Activated CD8-positive, alpha-beta T cell treated with anti-CD3 and anti-CD28 coated beads for 36 hours (primary cell): ENCODE measurements around the gene TUBGCP3. TPM values are rescaled to one million over a fixed set of nuclear protein-coding genes. Genes with fewer than 3 reads are reported as not detected.

ENCODE experiments used
- ATAC-seq: fragments of 200-7000 bp; cut with Tn5 transposase; one replicate; pipeline ENCODE4 v1.10.0; 2021; ENCODE audit warnings: mild to moderate bottlenecking, moderate library complexity
- CTCF ChIA-PET: fragments of 350-600 bp; sonication (Branson Sonifier 250); formaldehyde crosslinking; loops from one replicate; lab custom pipeline; 2021; ENCODE audit warnings: antibody characterized with exemption; lab: Charles Lee
- POLR2A ChIA-PET: fragments of 350-600 bp; sonication (Branson Sonifier 250); formaldehyde crosslinking; loops from one replicate; lab custom pipeline; 2021; ENCODE audit warnings: antibody characterized with exemption; lab: Charles Lee
- DNase-seq: peaks from one replicate; pipeline ENCODE4 v3.0.0-alpha.2; 2020
- H3K27ac Mint-ChIP-seq: one replicate; pipeline ENCODE4 v1.8.0; 2021; ENCODE audit warnings: mild to moderate bottlenecking, mixed read lengths
- H3K27me3 Mint-ChIP-seq: one replicate; pipeline ENCODE4 v1.8.0; 2021; ENCODE audit warnings: mixed read lengths
- H3K36me3 Mint-ChIP-seq: one replicate; pipeline ENCODE4 v1.8.0; 2021; ENCODE audit warnings: low read depth, mixed read lengths
- H3K4me1 Mint-ChIP-seq: one replicate; pipeline ENCODE4 v1.8.0; 2021; ENCODE audit warnings: low read depth, mixed read lengths
- H3K4me3 Mint-ChIP-seq: one replicate; pipeline ENCODE4 v1.8.0; 2021; ENCODE audit warnings: mild to moderate bottlenecking, moderate library complexity, mixed read lengths
- H3K9me3 Mint-ChIP-seq: one replicate; pipeline ENCODE4 v1.8.0; 2021; ENCODE audit warnings: mixed read lengths
- intact Hi-C: fragments of 100-400 bp; cut with micrococcal nuclease; formaldehyde crosslinking; loops from one replicate; pipeline ENCODE4 v1.10.0; 2022
- total RNA-seq, 2 experiments: library from RNA; stranded (reverse); gene quantifications; one replicate each; pipeline ENCODE4 v1.2.3, GENCODE V29; 2021
- TF ChIP-seq, protein P1 (sequence below): fragments of 200-600 bp; IDR thresholded peaks from one replicate; pipeline ENCODE4 v1.8.0; 2022; ENCODE audit warnings: antibody characterized with exemption, mild to moderate bottlenecking

Gene TUBGCP3
- total RNA-seq, 2 experiments from 2014 or later = 51.6 to 57.1 TPM

DNA sequence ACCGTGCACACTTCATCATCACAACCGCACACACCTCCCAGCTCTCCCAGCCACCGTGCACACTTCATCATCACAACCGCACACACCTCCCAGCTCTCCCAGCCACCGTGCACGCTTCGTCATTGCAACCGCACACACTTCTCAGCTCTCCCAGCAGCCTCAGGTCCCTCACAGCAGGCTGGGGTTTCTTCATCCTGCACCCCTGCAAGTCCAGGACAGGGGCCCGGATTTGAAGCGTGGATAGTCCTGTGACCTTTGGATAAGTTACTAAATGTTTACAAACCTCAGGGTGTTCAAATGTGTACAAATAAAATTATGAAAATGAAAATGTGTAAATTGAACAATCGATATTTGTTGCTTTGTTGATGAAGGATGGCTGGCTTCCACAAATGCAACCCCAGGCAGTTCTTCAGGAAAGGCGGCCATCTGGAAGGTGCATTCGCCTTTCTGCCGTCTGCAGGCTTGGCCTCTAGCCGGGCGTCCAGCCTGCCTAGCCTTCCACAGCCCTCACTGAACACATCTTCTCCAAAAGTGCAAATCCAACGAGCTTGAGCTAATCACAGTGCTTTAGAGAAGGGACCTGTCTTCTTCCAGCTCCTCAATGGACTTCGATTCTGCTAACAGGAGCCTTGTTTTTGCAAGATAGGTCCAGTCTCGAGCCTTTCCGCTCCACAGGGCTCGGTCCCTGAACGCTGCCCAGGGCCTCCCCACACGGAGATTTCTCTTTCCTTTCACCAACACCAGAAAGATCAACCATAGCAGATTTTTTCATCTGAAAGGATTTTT lies 137.6 kb downstream of the TUBGCP3 start:
- peaks cover 2% of the 10 kb centered on the region for H3K27me3 Mint-ChIP-seq
- H3K27ac Mint-ChIP-seq = no peak overlapping the region
- H3K36me3 Mint-ChIP-seq = no peaks in the 10 kb centered on the region
- ChIA-PET CTCF (no interaction called here), POLR2A (no interaction called here)
- H3K4me3 Mint-ChIP-seq = no peak overlapping the region
- intact Hi-C loops = no loop called here
- ATAC-seq (no peak), DNase-seq (no peak)
- H3K4me1 Mint-ChIP-seq = no peaks in the 10 kb centered on the region
- TF ChIP-seq, protein P1, sequence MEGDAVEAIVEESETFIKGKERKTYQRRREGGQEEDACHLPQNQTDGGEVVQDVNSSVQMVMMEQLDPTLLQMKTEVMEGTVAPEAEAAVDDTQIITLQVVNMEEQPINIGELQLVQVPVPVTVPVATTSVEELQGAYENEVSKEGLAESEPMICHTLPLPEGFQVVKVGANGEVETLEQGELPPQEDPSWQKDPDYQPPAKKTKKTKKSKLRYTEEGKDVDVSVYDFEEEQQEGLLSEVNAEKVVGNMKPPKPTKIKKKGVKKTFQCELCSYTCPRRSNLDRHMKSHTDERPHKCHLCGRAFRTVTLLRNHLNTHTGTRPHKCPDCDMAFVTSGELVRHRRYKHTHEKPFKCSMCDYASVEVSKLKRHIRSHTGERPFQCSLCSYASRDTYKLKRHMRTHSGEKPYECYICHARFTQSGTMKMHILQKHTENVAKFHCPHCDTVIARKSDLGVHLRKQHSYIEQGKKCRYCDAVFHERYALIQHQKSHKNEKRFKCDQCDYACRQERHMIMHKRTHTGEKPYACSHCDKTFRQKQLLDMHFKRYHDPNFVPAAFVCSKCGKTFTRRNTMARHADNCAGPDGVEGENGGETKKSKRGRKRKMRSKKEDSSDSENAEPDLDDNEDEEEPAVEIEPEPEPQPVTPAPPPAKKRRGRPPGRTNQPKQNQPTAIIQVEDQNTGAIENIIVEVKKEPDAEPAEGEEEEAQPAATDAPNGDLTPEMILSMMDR = no peak
- H3K9me3 Mint-ChIP-seq = no peaks in the 10 kb centered on the region

DNA sequence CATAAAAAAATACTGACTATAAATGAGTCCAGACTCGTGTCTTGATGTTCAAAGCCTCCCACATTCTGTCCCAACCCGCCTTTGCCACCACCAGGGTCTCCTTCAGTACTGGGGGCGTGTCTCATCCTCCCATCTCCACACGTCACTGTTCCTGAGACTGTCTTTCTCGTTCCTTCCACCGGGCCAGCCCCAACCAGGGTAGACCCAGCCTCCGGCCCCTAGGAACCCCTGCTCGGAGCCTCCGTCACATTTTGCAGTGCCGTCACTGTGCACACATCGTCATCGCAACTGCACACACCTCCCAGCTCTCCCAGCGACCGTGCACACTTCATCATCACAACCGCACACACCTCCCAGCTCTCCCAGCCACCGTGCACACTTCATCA lies 138.4 kb downstream of the TUBGCP3 start:
- H3K27me3 Mint-ChIP-seq = peaks cover 2% of the 10 kb centered on the region
- no peaks in the 10 kb centered on the region for H3K9me3 Mint-ChIP-seq
- POLR2A ChIA-PET = no interaction called here
- H3K4me3 Mint-ChIP-seq = no peak overlapping the region
- DNase-seq (no peak), ATAC-seq (no peak)
- intact Hi-C loops = loop anchor here (10.0 kb wide), 1 partner anchor 975 kb away; no protein-coding TSS in a partner anchor
- no peaks in the 10 kb centered on the region for H3K4me1 Mint-ChIP-seq
- TF ChIP-seq, protein P1 = no peak
- no peaks in the 10 kb centered on the region for H3K36me3 Mint-ChIP-seq
- CTCF ChIA-PET = no interaction called here
- H3K27ac Mint-ChIP-seq = no peak overlapping the region

DNA sequence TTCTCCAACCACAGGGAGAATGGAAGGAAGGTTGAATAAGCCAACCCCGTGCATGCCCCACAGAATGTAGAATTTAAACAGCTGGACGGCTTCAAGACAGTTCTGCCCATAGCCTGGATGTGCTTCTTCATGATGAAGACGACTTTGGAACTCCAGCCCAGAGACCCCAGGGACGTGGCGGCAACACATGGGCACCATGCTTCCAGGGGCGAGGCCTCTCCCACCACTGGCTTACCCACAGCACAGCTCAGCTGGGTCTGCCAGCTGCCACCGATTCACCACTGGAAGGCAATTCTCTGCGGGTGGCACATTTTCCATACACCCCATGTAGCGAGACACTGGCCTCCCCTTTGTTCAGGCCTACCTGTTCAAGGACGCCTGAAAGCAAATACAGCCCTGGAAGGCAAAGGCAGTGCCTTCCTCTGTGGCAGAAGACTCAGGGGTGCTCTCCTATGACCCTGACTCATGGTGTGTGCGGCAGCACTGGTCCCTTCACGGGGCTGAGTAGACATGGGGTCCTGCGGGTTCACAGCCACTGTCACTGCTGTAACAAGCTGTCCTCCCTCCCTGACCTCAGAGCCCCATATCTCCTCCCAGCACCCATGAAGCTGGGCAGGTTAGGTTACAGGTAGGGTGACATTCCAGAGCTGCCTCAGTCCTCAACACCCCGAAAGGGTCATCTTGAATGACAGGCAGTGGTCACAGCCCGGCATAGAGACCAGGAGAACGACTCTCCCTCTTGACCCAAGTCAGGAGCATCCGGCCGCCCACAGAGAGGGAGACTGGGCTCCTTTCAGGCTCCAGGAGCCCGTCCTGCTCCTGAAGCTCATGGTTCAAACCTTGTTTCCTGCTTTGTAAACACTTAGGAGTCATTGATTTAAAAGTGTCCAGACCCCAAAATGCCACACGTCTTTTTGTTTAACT lies 139.1 kb downstream of the TUBGCP3 start:
- CTCF ChIA-PET = no interaction called here
- intact Hi-C loops = loop anchor here (10.0 kb wide), 1 partner anchor 974 kb away; no protein-coding TSS in a partner anchor
- DNase-seq = no peak
- Mint-ChIP-seq H3K4me1 (no peaks in the 10 kb centered on the region), H3K9me3 (no peaks in the 10 kb centered on the region), H3K27me3 (peaks cover 5% of the 10 kb centered on the region), H3K27ac (no peak overlapping the region), H3K36me3 (no peaks in the 10 kb centered on the region), H3K4me3 (no peak overlapping the region)
- TF ChIP-seq, protein P1 = no peak
- POLR2A ChIA-PET = no interaction called here
- ATAC-seq = no peak

DNA sequence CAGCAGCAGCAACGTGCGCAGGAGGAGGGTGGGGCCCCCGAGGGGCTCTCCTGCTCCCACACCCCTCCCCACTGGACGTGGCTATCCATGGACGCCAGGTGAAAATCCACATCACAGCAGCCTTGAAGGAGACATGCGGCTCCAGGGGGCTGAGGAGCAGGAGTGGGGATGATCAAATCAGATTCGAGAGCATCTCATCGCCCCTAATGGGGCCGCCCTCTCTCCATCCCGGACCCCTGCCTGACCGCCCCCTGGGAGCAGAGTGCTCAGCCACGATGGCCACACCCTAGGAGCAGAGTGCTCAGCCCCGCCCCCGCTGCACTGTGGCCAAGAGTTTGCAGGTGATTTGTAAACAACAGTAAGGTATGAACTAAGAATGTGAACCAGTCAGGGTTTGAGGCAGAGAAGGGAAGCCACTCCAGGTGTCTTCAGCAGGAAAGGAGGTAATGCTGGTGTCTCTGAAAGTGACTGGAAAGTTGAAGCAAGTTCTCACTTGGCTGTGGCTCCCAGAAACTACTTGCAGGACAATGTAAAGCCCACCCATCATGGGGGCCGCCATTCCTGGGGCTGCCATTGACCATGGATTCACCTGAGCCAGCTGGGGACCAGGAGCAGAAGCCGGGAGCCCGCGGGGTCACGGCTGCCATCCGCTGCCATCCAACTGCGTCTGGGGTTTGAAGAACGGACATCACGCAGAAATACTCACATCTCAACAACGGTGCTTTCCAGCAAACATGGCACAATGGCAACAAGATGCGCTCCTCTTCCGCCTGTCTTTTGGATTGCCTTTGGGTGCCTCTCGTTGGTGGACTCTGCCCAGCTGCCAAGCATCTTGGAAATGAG lies 140.0 kb downstream of the TUBGCP3 start:
- POLR2A ChIA-PET = no interaction called here
- TF ChIP-seq, protein P1 = no peak
- no peak for ATAC-seq
- Mint-ChIP-seq H3K4me1 (no peaks in the 10 kb centered on the region), H3K36me3 (no peaks in the 10 kb centered on the region), H3K27ac (no peak overlapping the region), H3K4me3 (no peak overlapping the region), H3K27me3 (peaks cover 14% of the 10 kb centered on the region), H3K9me3 (no peaks in the 10 kb centered on the region)
- intact Hi-C loops = loop anchor here (10.0 kb wide), 1 partner anchor 973 kb away; no protein-coding TSS in a partner anchor
- CTCF ChIA-PET = no interaction called here
- no peak for DNase-seq
